ENCODE data around the gene SNRPF. TPM values are rescaled to one million over a fixed set of nuclear protein-coding genes. Genes with fewer than 3 reads are reported as not detected.

Gene SNRPF
- total and polyA plus RNA-seq, 2 of the 8 experiments (the other 6 are each of a cell fraction or from before 2014, with no cell fraction given), result 58.5 to 79.7 TPM

- TF ChIP-seq CHD7 (IDR thresholded peaks at IDR 0.05; ENCODE audit: insufficient replicate concordance, low read length), result no peak
- TF ChIP-seq TAF1 (IDR thresholded peaks at IDR 0.05; ENCODE audit: low read depth, low read length), result no peak
- no peak for TF ChIP-seq TEAD4 (IDR thresholded peaks at IDR 0.05; ENCODE audit: low read depth, low read length)
- TF ChIP-seq ASH2L (IDR thresholded peaks at IDR 0.05; ENCODE audit: low read length), result no peak
- no peak for TF ChIP-seq SIN3A (conservative IDR thresholded peaks at IDR 0.05 in 1 of 2, IDR thresholded peaks at IDR 0.05 in 1 of 2; ENCODE audit: low read depth in 1 of 2, low read length in 2 of 2)
- TF ChIP-seq SP2 (IDR thresholded peaks at IDR 0.05; ENCODE audit: low read length), result no peak
- TF ChIP-seq KDM1A (IDR thresholded peaks at IDR 0.05; ENCODE audit: borderline replicate concordance, low read length), result no peak
- no peak for TF ChIP-seq FOSL1 (IDR thresholded peaks at IDR 0.05; ENCODE audit: insufficient read depth, low read depth, low read length)
- TF ChIP-seq BACH1 (IDR thresholded peaks at IDR 0.05; ENCODE audit: low read length), result no peak
- no peak for TF ChIP-seq EGR1 (IDR thresholded peaks at IDR 0.05; ENCODE audit: borderline replicate concordance, low read depth, low read length)
- TF ChIP-seq CEBPB (IDR thresholded peaks at IDR 0.05; ENCODE audit: low read depth, low read length), result no peak
- TF ChIP-seq SP1 (IDR thresholded peaks at IDR 0.05; ENCODE audit: low read depth, low read length), result no peak
- TF ChIP-seq RBBP5 (IDR thresholded peaks at IDR 0.05; ENCODE audit: borderline replicate concordance, low read depth, low read length), result no peak
Observed at GRCh38 chr12:95890958-95891357, 32.2 kb downstream of the SNRPF start (continued).
